Stimulated activated naive CD4-positive, alpha-beta T cell treated with Interleukin-2 at 50 U/mL for 16 hours (primary cell): ENCODE results near the gene ACAP3.

Experiments
- DNase-seq: peaks from one replicate; lab custom pipeline; 2025; lab: John Stamatoyannopoulos, UW

The ACAP3 gene

GRCh38 chr1:1299686-1300351 is 7.9 kb downstream of the ACAP3 start:
- no peak for DNase-seq

DNA sequence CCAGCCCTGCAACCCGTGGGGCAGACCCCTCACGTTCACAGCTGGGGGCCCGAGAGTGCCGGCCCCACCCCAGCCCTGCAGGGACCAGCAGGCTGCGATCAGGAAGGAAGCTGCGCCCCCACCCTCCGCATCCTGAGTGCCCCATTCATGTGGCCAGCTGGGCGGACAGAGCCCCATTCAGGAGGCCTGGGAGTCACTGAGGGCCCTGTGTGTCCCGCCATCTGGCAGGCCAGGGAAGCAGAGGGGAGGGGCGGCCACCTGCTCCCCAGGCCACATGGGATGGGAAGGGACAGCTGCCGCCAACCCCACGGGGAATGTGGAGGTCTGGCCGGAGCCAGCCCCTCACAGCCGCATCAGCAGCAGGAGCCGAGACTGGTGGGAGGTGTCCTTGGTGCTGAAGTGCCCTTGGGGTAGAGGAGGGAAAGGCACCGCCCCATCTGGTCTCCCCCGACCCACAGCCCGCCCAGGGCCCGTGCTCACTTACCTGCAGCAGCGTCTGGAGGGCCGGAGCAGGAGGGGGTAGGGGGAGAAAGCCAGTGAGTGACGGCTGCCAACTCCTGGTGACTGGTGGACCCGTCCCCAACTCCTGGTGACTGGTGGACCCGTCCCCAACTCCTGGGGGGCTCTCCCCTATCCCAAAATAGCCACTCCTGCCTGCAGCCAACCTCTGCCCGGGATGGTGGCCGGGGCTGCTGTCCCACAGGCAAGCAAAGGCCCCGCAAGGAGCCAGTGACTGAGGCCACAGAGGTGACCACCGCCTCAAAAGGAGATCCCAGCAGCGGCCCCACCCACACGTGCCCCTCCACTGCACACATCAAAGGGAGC is 8.7 kb downstream of the ACAP3 start:
- DNase-seq, result no peak

GRCh38 chr1:1297802-1298424 is 9.8 kb downstream of the ACAP3 start:
- DNase-seq, result no peak

GRCh38 chr1:1296070-1297061 is 11.4 kb downstream of the ACAP3 start:
- no peak for DNase-seq

- no peak for DNase-seq
These were observed 12.4 kb downstream of the ACAP3 start for GRCh38 chr1:1295154-1295923.

DNA sequence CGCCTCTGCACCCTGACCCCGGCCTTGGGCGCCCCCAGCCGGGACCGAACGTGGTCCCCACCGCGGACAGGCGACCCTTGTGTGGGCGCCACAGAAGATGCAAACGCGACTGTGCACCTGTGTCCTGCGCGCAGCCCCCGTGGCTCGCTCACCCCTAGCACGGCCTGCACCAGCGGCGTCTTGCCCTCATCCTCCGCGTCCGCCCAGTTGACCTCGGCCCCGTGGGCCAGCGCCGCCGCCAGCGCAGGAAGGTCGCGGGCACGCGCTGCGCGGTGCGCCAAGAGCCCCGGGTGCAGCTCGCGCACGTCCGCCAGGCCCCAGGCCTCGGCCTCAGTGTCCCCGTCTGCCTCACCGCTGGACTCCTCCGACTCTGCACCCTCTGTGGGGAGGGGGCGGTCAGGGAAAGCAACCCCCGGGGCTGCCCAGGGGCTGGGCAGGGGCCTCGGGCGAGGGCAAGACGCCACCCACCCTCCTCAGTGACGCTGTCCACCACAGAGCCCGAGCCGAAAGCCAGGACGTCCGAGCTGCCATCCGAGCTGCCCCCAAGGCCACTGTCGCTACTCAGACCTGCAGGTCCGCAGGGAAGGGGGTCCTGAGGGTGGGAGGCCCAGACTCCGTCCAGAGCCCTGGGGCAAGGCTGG is 13.4 kb downstream of the ACAP3 start:
- DNase-seq, result no peak

- DNase-seq, result no peak
These were observed 14.2 kb downstream of the ACAP3 start for GRCh38 chr1:1293263-1294249.

DNA sequence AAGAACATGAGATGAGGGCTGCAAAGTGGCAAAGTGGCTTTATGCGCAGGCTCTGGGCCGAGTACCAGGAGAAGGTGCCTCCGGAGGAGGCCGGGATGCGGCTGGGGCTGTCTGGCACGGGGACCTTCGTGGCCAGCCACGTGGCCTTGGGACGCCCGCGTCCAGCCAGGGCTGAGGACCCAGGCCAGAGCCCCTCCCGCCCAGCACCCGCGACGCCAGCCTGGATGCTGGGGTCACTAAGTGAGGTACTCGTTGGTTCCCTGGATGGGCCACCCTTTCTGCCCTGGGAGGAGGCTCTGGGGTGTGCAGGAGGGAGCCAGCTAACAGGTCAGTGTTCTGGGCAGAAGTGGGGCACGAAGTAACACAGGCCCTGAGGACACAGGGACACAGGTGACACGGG is 14.9 kb downstream of the ACAP3 start:
- no peak for DNase-seq

- no peak for DNase-seq
These were observed 15.3 kb downstream of the ACAP3 start for GRCh38 chr1:1292442-1292779.

GRCh38 chr1:1291548-1292441 is 15.9 kb downstream of the ACAP3 start:
- DNase-seq, result peak; percentile 61

GRCh38 chr1:1291023-1291528 is 16.7 kb downstream of the ACAP3 start:
- DNase-seq, result no peak

- DNase-seq, result peak; percentile 52
These were observed 17.4 kb downstream of the ACAP3 start for GRCh38 chr1:1290238-1290731.

- no peak for DNase-seq
These were observed 20.2 kb downstream of the ACAP3 start for GRCh38 chr1:1287288-1288110.

GRCh38 chr1:1286313-1287261 is 21.1 kb downstream of the ACAP3 start:
- DNase-seq, result no peak

DNA sequence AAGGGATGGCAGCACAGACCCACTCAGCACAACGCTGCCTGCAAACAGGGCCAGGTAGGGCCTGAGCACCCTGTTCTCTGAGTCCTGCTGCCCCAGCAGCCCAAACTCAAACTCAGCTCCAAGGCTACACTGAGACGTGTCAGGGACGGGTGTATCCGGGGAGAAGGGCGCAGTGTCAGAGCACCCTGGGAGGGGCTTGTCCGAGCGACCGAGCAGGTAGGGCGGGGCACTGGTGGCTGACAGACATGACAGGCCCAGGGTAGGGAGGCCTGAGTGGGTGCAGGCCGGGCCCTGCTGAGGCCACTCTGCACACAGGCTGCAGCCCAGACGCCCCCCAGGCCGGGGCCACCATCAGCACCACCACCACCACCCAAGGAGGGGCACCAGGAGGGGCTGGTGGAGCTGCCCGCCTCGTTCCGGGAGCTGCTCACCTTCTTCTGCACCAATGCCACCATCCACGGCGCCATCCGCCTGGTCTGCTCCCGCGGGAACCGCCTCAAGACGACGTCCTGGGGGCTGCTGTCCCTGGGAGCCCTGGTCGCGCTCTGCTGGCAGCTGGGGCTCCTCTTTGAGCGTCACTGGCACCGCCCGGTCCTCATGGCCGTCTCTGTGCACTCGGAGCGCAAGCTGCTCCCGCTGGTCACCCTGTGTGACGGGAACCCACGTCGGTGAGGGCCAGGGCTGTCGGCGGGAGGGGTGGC is 22.0 kb downstream of the ACAP3 start:
- no peak for DNase-seq
